NCI-H82 (cell line): ENCODE results near the gene PLEKHN1.

Experiments used
- DNase-seq: peaks from one replicate; lab custom pipeline; 2025; lab: John Stamatoyannopoulos, UW

The PLEKHN1 gene

GRCh38 chr1:960363-961131, 5.7 kb upstream of the PLEKHN1 start, which contains the start of gene KLHL17:
Gene KLHL17 (plus strand): TSS chr1:960584. CDS start chr1:960694, 110 bp downstream.
- DNase-seq = peak; percentile 84

DNA sequence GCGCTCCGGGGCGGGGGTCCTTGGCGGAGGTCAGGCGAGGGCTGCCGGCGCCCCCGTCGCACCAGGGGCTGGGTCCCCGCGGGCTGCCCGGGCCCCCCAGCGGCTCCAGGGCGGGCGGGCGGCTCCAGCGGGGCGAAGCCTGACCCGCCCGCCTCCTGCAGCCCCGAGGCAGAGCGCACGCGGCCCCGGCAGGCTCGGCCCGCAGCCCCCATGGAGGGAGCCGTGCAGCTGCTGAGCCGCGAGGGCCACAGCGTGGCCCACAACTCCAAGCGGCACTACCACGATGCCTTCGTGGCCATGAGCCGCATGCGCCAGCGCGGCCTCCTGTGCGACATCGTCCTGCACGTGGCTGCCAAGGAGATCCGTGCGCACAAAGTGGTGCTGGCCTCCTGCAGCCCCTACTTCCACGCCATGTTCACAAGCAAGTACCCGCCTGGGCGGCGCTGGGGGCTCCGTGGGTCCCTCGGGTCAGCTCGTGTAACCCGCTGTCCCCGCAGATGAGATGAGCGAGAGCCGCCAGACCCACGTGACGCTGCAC, 5.1 kb upstream of the PLEKHN1 start:
- no peak for DNase-seq

GRCh38 chr1:962381-963300, 3.6 kb upstream of the PLEKHN1 start:
- no peak for DNase-seq

- DNase-seq = no peak
Measured at GRCh38 chr1:963301-963651, 3.0 kb upstream of the PLEKHN1 start.

- no peak for DNase-seq
Measured at GRCh38 chr1:963746-964525, 2.3 kb upstream of the PLEKHN1 start.

DNA sequence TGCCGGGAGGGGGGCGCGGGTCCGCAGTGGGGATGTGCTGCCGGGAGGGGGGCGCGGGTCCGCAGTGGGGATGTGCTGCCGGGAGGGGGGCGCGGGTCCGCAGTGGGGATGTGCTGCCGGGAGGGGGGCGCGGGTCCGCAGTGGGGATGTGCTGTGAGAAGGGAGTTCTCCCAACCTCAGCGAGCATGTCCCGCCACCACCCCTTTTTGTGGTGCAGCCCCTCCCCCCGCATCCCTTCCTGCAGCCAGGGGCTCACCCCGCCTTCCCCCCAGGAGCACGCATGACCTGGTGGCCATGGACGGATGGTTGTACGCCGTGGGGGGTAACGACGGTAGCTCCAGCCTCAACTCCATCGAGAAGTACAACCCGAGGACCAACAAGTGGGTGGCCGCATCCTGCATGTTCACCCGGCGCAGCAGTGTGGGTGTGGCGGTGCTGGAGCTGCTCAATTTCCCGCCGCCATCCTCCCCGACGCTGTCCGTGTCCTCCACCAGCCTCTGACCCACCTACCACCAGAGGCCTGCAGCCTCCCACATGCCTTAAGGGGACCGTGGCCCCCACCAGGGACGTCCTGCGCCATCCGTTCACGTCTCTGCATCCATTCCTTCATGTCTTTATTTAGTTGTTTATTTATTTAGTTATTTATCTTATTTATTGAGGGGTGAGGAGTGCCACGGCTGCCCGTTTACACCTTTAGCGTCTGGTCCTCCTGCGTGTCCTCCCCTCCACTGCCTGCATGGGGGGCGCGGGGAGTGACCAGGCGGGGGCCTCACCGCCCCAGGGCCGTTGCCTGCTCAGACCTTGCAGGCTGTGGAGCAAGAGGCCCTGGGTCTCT, 1.4 kb upstream of the PLEKHN1 start:
- DNase-seq = no peak

DNA sequence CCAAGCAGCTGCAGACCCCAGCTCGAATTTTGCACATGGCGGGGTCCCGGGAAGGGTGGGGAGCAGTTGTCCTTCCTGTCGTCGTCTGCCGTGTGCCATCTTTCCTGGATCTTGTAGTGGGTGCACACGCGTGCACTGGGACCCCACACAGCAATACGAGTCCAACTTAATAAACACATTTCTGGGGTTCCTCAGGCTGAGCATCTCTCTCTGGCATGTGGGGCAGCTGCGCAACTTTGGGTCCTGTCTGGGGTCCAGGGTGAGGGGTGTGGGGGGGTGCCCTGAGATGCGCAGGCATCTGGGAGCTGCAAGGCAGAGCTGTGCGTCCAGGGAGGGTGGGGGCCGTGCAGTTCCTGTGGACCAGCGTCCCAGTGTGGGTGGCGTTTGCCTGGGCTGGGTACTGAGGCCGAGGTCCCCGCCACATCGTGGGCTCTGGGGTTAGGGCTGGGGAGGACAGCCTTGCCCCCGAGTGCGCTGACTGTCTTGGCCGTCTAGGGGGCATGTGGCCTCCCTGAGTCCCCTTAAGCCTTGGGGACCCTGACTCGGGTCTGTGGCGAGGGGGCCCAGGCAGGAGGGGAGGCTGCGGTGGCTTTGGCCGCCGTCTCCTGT, 652 bp upstream of the PLEKHN1 start:
- DNase-seq = no peak

GRCh38 chr1:966704-967300, 520 bp downstream of the PLEKHN1 start:
- DNase-seq = peak; percentile 63

DNA sequence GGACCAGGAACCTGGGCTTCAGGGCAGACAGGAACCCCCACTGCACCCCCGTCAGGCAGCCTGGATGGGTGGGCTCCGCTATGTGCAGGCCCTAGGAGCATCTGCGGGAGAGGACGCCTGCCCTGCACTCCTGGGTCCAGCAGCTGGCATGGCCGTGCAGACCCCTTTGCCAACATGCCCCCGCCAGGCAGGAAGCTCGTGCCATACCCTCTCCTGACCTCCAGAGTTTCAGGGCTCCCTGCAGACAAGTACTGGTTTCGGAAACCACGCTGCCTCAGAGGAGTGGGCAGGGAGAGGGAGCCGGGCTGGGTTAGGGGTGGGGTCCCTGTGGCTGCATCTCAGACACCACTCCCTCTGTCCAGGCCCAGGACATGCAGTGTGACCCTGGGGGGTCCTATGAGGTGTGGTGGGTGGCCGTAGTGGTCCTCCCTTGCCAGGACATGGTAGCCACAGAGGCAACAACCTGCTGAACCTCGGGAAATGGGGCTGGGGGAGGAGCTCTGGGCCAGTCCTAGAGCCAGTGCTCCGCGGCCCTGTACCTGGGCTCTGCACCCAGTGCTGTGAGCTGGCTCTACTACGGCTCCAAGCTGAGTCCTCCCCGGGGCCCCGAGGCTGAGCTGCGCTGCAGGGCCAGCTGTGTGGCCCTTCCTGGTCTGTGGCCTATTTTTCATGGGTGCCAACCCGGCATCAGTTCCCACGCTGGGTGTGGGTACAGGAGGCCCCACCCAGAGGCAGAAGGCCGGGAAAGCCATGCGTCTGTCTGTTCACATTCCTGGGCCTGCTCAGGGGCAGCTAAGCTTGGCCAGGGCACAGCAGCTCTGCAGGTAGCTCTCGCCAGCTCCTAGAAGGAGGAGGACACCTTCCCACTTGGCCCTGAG, 1.4 kb downstream of the PLEKHN1 start:
- DNase-seq = no peak

DNA sequence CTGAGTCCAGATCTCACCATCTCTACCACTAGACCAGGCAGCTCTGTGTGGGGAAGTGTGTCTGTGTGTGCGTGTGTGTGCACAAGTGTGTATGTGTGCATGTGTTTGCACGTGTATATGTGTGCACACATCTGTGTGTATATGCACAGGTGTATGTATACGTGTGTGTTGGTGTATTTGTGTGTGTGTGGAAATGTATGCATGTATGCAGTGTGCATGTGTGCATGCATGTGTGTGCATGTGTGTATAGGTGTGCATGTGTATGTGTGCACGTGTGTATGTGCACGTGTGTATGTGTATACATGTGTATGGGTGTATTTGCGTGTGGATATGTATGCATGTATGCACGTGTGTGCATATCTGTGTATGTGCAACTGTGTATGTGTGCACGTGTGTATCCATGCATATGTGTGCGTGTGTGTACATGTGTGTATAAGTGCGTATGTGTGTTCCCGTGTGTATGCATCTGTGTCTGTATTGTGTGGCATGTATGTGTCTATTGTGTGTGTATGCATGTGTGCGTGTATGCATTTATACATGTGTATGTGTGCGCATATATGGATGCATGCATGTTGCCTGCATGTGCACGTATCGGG, 3.1 kb downstream of the PLEKHN1 start:
- DNase-seq = no peak

GRCh38 chr1:970242-970972, 4.1 kb downstream of the PLEKHN1 start:
- no peak for DNase-seq

DNA sequence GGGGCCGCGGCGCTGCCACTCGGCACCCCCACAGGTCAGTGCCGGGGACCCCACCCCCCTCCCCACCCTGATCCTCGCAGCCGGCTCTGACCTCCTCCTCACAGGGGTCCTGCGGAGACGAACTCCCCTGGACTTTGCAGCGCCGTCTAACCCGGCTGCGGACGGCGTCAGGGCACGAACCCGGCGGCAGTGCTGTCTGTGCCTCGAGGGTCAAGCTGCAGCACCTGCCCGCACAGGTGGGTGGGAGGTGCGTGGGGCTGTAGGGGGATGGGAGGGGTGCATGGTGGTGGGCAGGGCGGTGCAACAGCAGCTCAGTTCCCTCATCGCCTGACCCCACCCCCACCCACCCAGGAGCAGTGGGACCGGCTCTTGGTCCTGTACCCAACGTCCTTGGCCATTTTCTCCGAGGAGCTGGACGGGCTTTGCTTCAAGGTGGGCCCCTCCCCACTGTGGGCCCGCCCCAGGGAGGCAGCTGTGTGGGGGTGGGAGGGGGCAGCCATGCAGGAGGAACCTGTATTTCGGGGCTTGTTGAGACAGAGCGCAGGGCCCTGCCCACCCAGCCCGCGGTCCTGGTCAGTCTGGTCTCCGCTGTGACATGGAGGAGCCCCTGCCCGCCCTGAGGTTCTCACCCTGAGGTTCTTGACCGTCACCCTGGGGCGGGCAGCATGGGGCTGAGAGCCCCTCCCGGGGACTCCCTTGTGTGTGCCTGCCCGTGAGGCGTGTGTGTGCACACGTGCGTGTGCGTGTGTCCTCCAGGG, 4.9 kb downstream of the PLEKHN1 start:
- DNase-seq = no peak

DNA sequence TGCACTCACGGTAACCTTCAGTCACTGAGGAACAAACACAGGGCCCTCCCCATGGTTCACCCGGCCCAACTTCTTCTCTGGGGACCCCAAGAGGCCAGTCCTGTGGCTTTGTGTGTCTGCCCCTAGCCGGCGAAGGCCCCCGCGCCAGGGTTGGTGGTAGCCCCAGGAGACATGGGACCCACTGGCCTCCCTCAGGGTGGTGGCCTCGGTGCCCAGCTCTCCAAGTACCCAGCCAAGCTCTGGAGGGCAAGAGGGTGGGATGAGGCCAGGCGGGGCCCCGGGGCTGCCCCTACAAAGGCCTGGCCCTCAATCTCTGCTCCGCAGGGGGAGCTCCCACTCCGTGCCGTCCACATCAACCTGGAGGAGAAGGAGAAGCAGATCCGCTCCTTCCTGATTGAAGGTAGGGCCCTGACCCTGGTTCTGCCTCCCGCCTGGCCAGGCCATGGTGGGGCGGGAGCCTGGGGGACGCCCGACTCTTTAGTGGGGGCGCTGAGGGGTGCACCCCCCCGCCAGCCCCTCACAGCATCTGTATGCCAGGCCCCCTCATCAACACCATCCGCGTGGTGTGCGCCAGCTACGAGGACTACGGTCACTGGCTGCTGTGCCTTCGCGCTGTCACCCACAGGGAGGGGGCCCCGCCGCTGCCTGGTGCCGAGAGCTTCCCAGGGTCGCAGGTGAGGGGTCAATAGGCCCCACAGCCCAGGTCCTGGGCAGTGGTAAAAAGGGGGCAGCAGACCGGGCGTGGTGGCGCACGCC, 5.6 kb downstream of the PLEKHN1 start:
- no peak for DNase-seq

GRCh38 chr1:972726-973458, 6.6 kb downstream of the PLEKHN1 start:
- no peak for DNase-seq

DNA sequence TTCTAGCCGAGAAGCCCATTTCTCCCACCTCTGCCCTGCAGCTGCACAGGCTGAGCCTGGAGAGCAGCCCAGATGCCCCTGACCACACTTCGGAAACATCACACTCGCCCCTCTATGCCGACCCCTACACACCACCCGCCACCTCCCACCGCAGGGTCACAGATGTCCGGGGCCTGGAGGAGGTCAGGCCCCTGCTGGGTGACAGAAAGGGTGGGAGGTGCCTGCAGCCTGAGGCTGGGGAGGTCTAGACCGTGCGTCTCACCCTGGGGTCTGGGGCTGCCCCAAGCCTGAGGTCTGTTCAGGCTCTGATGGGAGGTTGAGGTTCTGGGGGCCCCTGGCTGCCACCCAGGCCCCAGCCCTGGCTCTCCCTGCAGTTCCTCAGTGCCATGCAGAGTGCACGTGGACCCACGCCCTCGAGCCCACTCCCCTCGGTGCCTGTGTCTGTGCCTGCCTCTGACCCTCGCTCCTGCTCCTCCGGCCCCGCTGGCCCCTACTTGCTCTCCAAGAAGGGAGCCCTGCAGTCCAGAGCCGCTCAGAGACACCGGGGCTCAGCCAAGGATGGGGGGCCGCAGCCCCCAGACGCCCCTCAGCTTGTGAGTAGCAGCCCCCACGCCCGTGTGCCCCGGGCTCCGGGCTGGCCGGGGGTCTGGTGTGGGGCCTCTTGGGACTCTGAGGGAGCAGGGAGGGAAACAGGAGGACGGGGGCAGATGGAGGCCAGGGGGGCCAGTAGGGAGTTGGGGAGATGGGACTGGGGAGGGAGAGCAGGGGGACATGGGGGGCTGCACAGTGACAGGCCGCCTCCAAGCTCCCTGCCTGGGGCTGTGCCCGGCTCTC, 7.4 kb downstream of the PLEKHN1 start:
- DNase-seq = no peak
